IgD-negative memory B cell (primary cell): ENCODE data around the gene TBX6. TPM values are rescaled to one million over a fixed set of nuclear protein-coding genes. Genes with fewer than 3 reads are reported as not detected.
"Not testable (repeated sequence)": the region's sequence is repeated elsewhere in the genome, so short reads cannot be mapped to it uniquely, and the experiment has no call there.

Experiments used
- H3K27ac Mint-ChIP-seq, 3 donors: one replicate each; pipeline ENCODE4 v1.8.0; 2020 to 2022; ENCODE audit warnings: mild to moderate bottlenecking in 3 of 3, mixed read lengths in 3 of 3, moderate library complexity in 1 of 3
- H3K27me3 Mint-ChIP-seq: one replicate; pipeline ENCODE4 v1.8.0; 2021; ENCODE audit warnings: mixed read lengths
- H3K36me3 Mint-ChIP-seq: one replicate; pipeline ENCODE4 v1.8.0; 2020; ENCODE audit warnings: mild to moderate bottlenecking, mixed read lengths
- H3K4me1 Mint-ChIP-seq, 3 donors: one replicate each; pipeline ENCODE4 v1.8.0; 2020 to 2022; ENCODE audit warnings: mixed read lengths in 3 of 3, mild to moderate bottlenecking in 1 of 3
- H3K4me3 Mint-ChIP-seq, 4 donors: one replicate each; pipeline ENCODE4 v1.8.0; 2020 to 2022; ENCODE audit warnings: mild to moderate bottlenecking in 4 of 4, mixed read lengths in 4 of 4, moderate library complexity in 3 of 4
- H3K9me3 Mint-ChIP-seq, 3 donors: one replicate each; pipeline ENCODE4 v1.8.0; 2020 to 2021; ENCODE audit warnings: mixed read lengths in 3 of 3, mild to moderate bottlenecking in 1 of 3
- polyA plus RNA-seq: library from polyadenylated mRNA; unstranded; fragments of 300-500 nt; fragmentation: Illumina TruSeq; gene quantifications from one replicate; pipeline ENCODE4 v1.2.3, GENCODE V29; 2021

The TBX6 gene, protein sequence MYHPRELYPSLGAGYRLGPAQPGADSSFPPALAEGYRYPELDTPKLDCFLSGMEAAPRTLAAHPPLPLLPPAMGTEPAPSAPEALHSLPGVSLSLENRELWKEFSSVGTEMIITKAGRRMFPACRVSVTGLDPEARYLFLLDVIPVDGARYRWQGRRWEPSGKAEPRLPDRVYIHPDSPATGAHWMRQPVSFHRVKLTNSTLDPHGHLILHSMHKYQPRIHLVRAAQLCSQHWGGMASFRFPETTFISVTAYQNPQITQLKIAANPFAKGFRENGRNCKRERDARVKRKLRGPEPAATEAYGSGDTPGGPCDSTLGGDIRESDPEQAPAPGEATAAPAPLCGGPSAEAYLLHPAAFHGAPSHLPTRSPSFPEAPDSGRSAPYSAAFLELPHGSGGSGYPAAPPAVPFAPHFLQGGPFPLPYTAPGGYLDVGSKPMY
- not detected for polyA plus RNA-seq

DNA sequence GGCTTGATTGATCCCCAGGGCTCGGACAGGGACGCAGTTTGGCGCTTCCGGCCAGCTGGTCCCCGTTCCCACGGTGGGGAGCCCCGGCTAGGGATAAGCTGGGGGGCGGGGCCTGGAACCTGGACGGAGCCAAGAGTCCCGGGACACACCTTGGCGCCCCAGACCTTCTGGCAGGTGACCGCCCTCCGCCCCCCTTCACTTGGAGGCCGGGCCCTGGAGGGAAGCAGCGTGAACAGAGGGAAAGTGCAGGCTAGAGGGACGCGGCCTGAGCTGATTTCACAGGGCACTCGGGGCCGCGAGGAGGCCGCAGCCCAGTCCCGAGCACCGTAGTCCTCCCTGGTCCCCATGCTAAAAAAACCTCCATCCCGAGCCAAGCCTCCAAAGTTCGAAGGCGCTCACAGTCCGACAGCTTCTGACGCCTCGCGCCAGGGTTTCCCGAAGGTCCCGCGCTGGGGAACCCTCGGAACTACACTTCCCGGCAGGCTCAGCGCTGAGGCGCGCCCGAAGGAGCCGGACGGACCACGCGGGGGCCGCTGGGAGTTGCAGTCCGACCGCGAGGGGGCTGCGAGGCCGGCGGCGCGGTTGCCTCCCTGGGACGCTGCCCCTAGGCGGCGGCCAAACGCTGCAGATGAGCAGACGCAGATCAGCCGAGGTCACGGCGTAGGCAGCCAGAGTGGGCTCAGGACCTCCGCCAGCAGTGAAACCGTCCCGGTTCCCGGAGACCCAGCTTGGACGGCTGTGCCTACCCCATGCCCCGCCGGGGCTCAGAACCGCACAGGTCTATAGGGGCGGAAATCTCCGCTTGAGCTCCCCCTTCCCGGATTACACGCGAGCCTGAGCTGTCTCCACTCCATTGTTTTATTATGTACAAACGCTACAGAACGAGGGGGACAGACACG lies at the start of gene TBX6:
TBX6 (minus strand) TSS at position 451 of the 899 bp plus-strand sequence. CDS start 731 bp downstream, outside the sequence.
- peak within 1 kb of the TSS; percentile 94 to 99 (median 95) for H3K27ac Mint-ChIP-seq
- H3K4me1 Mint-ChIP-seq: peaks cover 21 to 36% (median 29%) of the 10 kb centered on the region in 3 donors
- H3K27me3 Mint-ChIP-seq: no peaks in the 10 kb centered on the region
- H3K36me3 Mint-ChIP-seq: peaks cover 2% of the 10 kb centered on the region
- H3K9me3 Mint-ChIP-seq: peaks cover under 1% of the 10 kb centered on the region in 3 donors
- H3K4me3 Mint-ChIP-seq: peak within 1 kb of the TSS; percentile 90 to 96 (median 93)

DNA sequence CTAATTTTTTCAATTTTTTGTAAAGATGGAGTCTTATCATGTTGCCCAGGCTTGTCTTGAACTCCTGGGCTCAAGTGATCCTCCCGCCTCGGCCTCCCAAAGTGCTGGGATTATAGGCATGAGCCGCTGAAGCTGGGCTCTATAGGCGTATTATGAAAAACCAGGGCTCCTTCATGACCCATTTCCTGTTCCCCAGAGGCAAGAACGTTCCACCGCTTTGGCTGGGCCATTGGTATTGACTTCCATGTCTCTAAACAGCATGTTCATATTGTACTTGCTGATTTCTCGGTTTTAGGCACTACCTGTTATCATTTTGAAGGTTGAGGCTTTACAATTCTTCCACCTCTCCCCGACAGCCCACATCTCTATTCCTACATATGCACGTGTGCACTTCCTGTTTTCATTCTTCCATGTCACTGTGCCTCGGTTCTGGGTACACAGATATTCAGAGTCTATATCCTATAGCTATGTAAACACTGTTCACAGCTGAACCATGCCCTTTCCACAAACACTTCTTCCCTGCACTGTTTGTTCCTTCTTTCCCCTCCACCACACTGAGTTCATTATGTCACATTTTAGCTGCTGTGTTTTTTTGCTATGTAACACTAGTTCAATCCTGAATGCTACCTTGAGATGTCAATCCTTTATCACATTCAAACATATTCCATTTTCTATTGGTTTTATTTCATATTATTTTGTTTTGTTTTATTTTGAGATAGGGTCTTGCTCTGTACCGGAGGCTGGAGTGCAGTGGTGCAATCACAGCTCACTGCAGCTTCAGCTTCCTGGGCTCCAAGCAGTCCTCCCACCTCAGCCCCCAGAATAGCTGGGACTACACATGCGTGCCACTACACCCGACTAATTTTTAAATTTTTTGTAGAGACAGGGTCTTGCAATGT lies 48.1 kb upstream of the TBX6 start:
- Mint-ChIP-seq H3K4me3 (no peak overlapping the region), H3K27ac (peak overlapping the region in 1 of 3 donors; percentile 41), H3K9me3 (no peaks in the 10 kb centered on the region)

GRCh38 chr16:30137897-30138296 lies 46.2 kb upstream of the TBX6 start:
- Mint-ChIP-seq H3K27ac (peak overlapping the region in 1 of 3 donors; percentile 23), H3K4me3 (no peak overlapping the region), H3K36me3 (no peaks in the 10 kb centered on the region), H3K27me3 (no peaks in the 10 kb centered on the region), H3K4me1 (peaks cover 4 to 8% (median 7%) of the 10 kb centered on the region in 3 donors), H3K9me3 (no peaks in the 10 kb centered on the region)

More for the DNA sequence above, 48.1 kb upstream of the TBX6 start:
- no peaks in the 10 kb centered on the region for H3K27me3 Mint-ChIP-seq
- H3K36me3 Mint-ChIP-seq: no peaks in the 10 kb centered on the region
- H3K4me1 Mint-ChIP-seq: peaks cover 10 to 14% (median 13%) of the 10 kb centered on the region in 3 donors

- peaks cover 4 to 8% (median 7%) of the 10 kb centered on the region in 3 donors for H3K4me1 Mint-ChIP-seq
- no peaks in the 10 kb centered on the region for H3K27me3 Mint-ChIP-seq
- H3K36me3 Mint-ChIP-seq: no peaks in the 10 kb centered on the region
- no peak overlapping the region for H3K4me3 Mint-ChIP-seq
- H3K27ac Mint-ChIP-seq: no peak overlapping the region
- no peaks in the 10 kb centered on the region for H3K9me3 Mint-ChIP-seq
Measured at GRCh38 chr16:30136971-30137605, 45.4 kb upstream of the TBX6 start.

- Mint-ChIP-seq H3K9me3 (no peaks in the 10 kb centered on the region), H3K36me3 (no peaks in the 10 kb centered on the region), H3K27me3 (no peaks in the 10 kb centered on the region), H3K27ac (no peak overlapping the region), H3K4me3 (no peak overlapping the region), H3K4me1 (peaks cover 2 to 4% (median 3%) of the 10 kb centered on the region in 3 donors)
Measured at GRCh38 chr16:30132591-30132990, 40.9 kb upstream of the TBX6 start.

- Mint-ChIP-seq H3K9me3 (no peaks in the 10 kb centered on the region), H3K27me3 (no peaks in the 10 kb centered on the region), H3K36me3 (no peaks in the 10 kb centered on the region), H3K27ac (peak overlapping the region in 1 of 3 donors; percentile 35), H3K4me3 (no peak overlapping the region), H3K4me1 (peaks cover 0 to 5% (median 4%) of the 10 kb centered on the region in 3 donors)
Measured at GRCh38 chr16:30131869-30132475, 40.2 kb upstream of the TBX6 start.

DNA sequence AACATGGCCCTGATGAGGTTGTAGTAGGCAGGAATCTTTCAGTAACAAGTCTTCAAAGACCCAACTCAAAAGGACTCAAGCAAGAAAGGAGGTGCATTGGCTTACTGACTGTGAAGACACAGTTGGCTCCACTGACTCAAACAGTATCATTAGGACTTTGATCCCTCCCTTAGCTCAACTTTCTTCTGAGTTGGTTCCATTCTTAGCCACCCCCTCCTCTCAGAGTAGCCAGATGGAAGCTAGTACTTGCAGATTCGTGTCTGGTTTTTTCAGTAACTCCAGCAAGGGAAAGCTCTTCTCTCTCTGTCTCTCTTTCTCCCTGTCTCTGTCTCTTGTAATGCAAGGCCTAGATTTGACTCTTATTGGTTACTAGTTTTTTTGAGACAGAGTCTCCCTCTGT lies 36.3 kb upstream of the TBX6 start:
- peaks cover 0 to 7% (median 7%) of the 10 kb centered on the region in 3 donors for H3K4me1 Mint-ChIP-seq
- H3K27ac Mint-ChIP-seq: no peak overlapping the region
- no peaks in the 10 kb centered on the region for H3K36me3 Mint-ChIP-seq
- H3K27me3 Mint-ChIP-seq: no peaks in the 10 kb centered on the region
- H3K4me3 Mint-ChIP-seq: no peak overlapping the region
- H3K9me3 Mint-ChIP-seq: no peaks in the 10 kb centered on the region

DNA sequence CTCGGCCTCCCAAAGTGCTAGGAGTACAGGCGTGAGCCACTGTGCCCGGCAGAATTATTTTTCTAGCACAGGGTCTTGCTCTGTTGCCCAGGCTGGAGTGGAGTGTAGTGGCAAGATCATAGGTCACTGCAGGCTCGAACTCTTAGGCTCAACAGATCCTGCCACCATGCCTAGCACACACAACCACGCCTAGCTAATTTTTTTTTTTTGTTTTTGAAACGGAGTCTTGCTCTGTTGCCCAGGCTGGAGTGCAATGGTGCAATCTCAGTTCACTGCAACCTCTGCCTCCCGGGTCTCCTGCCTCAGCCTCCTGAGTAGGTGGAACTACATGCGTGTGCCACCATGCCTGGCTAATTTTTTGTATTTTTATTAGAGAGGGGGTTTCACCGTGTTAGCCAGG lies 34.0 kb upstream of the TBX6 start:
- not testable (repeated sequence) for H3K36me3 Mint-ChIP-seq, H3K4me3 Mint-ChIP-seq, H3K27ac Mint-ChIP-seq, H3K9me3 Mint-ChIP-seq, H3K27me3 Mint-ChIP-seq
- H3K4me1 Mint-ChIP-seq: peaks cover 0 to 11% (median 9%) of the 10 kb centered on the region in 3 donors

GRCh38 chr16:30124985-30125379 lies 33.3 kb upstream of the TBX6 start:
- H3K9me3 Mint-ChIP-seq: no peaks in the 10 kb centered on the region
- H3K27me3 Mint-ChIP-seq: no peaks in the 10 kb centered on the region
- H3K4me1 Mint-ChIP-seq: peaks cover 0 to 11% (median 11%) of the 10 kb centered on the region in 3 donors
- H3K36me3 Mint-ChIP-seq: no peaks in the 10 kb centered on the region
- H3K4me3 Mint-ChIP-seq: no peak overlapping the region
- peak overlapping the region in 1 of 3 donors; percentile 40 for H3K27ac Mint-ChIP-seq

DNA sequence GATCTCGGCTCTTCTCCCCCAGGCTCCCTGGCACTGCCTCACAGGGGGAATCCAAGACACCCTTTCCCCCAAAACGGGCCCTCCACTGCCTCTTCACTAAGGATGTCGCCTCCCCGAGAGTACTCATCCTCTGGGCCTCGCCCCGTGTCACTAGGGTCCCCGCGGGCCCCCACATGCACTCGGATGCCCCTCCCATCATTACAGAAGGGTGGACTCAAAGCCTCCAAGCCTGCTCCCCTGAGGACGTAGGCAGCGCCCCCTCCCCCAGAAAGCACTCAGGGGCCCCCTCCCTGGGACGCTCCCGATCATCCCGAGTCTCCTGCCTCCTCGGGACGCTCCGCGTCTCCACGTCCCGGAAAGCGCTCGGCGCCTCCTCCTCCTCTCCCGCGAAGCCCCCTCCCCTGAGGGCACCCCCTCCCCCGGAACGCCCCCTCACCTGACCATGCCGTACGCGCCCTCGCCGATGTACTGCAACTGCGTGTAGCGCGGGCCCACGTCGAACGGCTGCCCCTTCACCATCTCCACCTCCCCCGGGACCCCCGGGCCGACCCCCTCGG lies 31.0 kb upstream of the TBX6 start:
- Mint-ChIP-seq H3K9me3 (no peaks in the 10 kb centered on the region), H3K27ac (peak overlapping the region; percentile 60 to 85 (median 84)), H3K4me1 (peaks cover 0 to 12% (median 11%) of the 10 kb centered on the region in 3 donors), H3K4me3 (peak overlapping the region; percentile 83 to 95 (median 92)), H3K27me3 (no peaks in the 10 kb centered on the region), H3K36me3 (no peaks in the 10 kb centered on the region)

DNA sequence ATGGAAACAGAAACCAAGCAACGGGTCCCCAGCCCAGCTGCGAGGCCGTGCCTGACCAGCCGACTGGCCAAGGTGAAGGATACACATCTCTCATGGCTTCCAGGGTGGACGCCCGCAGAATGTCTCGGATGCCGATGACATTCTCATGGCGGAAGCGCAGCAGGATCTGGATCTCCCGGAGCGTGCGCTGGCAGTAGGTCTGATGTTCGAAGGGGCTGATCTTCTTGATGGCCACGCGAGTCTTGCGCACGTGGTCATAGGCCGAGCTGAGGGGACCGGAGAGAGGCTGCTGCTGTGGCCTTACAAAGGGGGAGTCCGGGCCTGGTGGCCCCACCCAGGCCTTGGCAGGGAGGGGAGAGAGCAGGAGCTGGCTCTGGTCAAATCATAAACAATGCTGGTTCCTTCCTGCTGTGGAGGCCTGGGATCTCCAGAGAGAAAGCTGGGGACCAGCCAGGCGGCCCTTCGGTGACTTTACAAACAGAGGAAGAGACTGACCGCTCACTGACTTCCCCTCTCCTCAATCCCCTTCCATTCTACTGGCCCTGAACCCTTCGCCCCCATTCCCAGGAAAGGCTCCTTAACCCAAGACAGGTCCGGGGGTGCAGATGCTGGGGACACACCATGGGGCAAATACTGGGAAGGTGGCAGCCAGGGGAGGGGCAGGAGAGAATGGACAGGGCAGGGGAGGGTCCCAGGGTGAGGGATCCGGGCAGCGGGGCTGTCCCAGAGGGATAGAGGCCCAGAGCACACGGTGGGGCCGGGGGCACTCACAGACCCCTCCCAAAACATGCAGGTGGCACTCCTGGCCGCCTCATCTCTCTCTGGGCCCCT lies 30.2 kb upstream of the TBX6 start:
- no peaks in the 10 kb centered on the region for H3K9me3 Mint-ChIP-seq
- H3K27me3 Mint-ChIP-seq: no peaks in the 10 kb centered on the region
- no peaks in the 10 kb centered on the region for H3K36me3 Mint-ChIP-seq
- peak overlapping the region; percentile 78 to 95 (median 80) for H3K4me3 Mint-ChIP-seq
- peaks cover 0 to 11% (median 10%) of the 10 kb centered on the region in 3 donors for H3K4me1 Mint-ChIP-seq
- peak overlapping the region; percentile 39 to 85 (median 59) for H3K27ac Mint-ChIP-seq

- H3K9me3 Mint-ChIP-seq: no peaks in the 10 kb centered on the region
- H3K36me3 Mint-ChIP-seq: no peaks in the 10 kb centered on the region
Measured at GRCh38 chr16:30120340-30121105, 28.8 kb upstream of the TBX6 start.

More at GRCh38 chr16:30120340-30121105, 28.8 kb upstream of the TBX6 start:
- peak overlapping the region in 2 of 3 donors; percentile 39 to 70 for H3K27ac Mint-ChIP-seq
- peak overlapping the region in 2 of 4 donors; percentile 21 to 78 for H3K4me3 Mint-ChIP-seq
- H3K4me1 Mint-ChIP-seq: peaks cover 0 to 11% (median 8%) of the 10 kb centered on the region in 3 donors
- no peaks in the 10 kb centered on the region for H3K27me3 Mint-ChIP-seq
